Measurements from ENCODE around the gene RBBP8.

Gene RBBP8

DNA sequence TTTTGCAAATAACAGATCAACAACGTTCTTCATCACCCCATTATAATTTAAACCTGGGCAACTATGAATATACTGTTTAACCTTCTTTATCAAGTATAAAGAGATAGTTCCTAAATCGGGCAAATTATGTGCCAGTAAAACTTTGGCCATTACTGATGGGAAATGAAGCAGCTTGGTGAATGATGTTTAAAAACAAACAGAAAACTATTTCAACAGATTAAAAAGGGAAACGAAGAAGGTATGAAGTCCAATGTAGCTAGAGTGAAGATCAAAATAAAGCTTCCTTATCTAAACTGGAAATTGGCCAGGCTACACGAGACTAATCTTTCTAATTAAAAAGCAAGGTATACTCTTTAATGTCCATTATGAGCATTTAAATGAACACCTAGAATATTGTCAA, 6.7 kb upstream of the RBBP8 start:
- H3K4me3 ChIP-seq (ENCODE audit: control insufficient read depth, low read depth, low read length): no peak overlapping the region
- TF ChIP-seq, protein P1, sequence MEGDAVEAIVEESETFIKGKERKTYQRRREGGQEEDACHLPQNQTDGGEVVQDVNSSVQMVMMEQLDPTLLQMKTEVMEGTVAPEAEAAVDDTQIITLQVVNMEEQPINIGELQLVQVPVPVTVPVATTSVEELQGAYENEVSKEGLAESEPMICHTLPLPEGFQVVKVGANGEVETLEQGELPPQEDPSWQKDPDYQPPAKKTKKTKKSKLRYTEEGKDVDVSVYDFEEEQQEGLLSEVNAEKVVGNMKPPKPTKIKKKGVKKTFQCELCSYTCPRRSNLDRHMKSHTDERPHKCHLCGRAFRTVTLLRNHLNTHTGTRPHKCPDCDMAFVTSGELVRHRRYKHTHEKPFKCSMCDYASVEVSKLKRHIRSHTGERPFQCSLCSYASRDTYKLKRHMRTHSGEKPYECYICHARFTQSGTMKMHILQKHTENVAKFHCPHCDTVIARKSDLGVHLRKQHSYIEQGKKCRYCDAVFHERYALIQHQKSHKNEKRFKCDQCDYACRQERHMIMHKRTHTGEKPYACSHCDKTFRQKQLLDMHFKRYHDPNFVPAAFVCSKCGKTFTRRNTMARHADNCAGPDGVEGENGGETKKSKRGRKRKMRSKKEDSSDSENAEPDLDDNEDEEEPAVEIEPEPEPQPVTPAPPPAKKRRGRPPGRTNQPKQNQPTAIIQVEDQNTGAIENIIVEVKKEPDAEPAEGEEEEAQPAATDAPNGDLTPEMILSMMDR (conservative IDR thresholded peaks at IDR 0.05; ENCODE audit: control insufficient read depth, insufficient read depth, low read depth, low read length): no peak
- no peak for DNase-seq (ENCODE audit: low read depth)

DNA sequence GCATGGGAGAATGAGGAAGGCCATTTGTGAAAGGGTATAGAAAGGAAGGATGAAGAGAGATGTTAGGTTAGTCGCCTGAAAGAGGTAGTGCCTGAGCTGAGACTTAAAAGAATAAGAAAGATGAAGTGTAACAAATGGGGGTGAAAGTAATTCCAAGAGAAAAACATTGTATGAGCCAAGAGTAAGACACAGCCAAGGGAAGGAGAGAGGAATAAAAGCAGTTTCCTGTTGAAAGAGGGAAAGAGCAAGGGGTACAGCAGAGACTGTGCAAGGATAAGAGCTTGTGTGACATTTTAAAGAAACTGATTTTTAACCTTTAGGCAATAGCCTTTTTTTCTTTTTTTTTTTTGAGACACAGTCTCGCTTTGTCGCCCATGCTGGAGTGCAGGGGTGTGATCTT, 4.8 kb upstream of the RBBP8 start:
- TF ChIP-seq, protein P1 (conservative IDR thresholded peaks at IDR 0.05; ENCODE audit: control insufficient read depth, insufficient read depth, low read depth, low read length): no peak
- H3K4me3 ChIP-seq (ENCODE audit: control insufficient read depth, low read depth, low read length): no peak overlapping the region
- DNase-seq (ENCODE audit: low read depth): no peak

DNA sequence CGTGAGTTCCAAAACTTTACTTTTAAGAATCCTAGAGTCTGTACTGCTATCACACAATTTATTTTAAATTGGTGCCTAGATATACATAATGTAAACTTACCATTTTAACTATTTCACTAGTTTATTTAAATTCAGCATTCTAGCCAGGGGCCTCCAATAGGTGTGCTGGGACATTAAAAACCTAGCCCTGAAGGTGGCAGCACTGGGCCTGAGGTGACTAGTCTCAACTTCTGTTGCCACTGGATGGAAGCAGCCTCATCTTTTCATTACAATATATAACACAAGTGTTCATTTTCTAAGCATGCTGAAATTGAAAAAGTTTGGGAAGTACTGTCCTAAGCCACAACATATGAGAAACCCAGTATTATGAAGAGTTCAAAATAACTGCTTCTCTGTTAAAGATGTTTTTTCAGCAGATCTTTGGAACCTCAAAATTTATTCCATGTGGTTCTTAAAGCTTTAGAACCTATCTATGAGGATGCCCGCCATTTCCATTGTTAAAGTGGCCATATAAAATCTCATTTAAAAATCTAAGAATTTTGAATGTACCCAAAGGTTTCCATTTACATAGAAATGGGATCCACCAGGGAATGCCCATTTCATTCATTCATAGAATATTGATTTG, 2.9 kb upstream of the RBBP8 start:
- no peak overlapping the region for H3K4me3 ChIP-seq (ENCODE audit: control insufficient read depth, low read depth, low read length)
- TF ChIP-seq, protein P1 (conservative IDR thresholded peaks at IDR 0.05; ENCODE audit: control insufficient read depth, insufficient read depth, low read depth, low read length): peak; percentile 83
- DNase-seq (ENCODE audit: low read depth): peak; percentile 71

DNA sequence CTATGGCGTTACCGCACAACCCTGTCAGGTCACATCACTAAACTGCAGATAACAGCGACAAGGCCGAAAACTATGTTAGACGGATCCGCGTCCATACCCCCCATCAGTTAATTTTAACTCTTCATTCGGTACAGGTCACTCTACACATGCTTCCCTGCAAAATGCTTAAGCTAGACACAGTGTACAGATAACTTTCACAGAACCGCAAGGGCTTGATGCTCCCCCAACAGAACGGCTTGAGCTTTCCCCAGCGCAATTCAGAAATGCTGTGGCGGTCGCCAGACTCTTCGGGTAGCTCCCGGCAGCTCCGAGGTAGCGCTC, 283 bp upstream of the RBBP8 start:
- TF ChIP-seq, protein P1 (conservative IDR thresholded peaks at IDR 0.05; ENCODE audit: control insufficient read depth, insufficient read depth, low read depth, low read length): no peak
- H3K4me3 ChIP-seq (ENCODE audit: control insufficient read depth, low read depth, low read length): peak overlapping the region; percentile 96
- no peak for DNase-seq (ENCODE audit: low read depth)

DNA sequence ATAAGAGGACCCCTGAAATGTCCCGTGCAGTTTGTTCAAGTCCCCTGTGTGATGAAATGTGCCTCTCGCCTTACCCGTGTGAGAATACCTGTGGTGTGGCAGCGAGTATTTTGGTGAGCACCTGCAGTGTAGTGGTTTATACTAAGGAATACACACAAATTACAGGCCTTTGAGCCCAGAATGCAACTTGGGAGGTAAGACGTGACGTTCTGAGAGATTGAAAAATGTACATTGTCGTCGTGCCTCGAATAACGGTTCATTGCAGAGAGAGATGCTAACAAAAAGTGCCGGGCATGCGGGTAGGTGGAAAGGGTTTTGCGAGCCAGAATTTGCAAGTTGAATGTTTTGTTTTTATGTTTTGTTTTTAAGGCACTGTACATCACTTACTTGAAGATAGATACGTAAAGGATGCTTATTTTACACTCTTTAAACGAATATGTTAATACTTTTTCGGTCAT, 867 bp downstream of the RBBP8 start:
- peak; percentile 19 for DNase-seq (ENCODE audit: low read depth)
- TF ChIP-seq, protein P1 (conservative IDR thresholded peaks at IDR 0.05; ENCODE audit: control insufficient read depth, insufficient read depth, low read depth, low read length): no peak
- H3K4me3 ChIP-seq (ENCODE audit: control insufficient read depth, low read depth, low read length): peak overlapping the region; percentile 96

DNA sequence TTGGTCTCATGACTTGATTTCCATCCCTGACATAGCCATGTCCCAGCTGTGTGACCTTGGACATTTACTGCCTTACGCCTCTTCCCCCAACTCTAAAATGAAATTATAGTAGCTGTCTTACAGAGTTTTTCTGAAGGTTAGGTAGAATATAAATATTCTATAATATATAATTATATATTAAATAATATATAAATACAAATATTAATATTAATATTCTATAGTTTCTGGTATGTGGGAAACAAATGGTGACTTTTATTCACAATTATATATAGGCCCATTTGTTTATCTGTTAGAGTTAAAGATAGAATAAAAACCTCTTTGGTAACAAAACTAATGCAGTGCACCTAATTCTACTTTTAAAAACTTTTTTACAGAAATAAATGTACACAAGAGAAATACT, 1.7 kb downstream of the RBBP8 start:
- DNase-seq (ENCODE audit: low read depth): no peak
- TF ChIP-seq, protein P1 (conservative IDR thresholded peaks at IDR 0.05; ENCODE audit: control insufficient read depth, insufficient read depth, low read depth, low read length): no peak
- peak overlapping the region; percentile 7 for H3K4me3 ChIP-seq (ENCODE audit: control insufficient read depth, low read depth, low read length)

DNA sequence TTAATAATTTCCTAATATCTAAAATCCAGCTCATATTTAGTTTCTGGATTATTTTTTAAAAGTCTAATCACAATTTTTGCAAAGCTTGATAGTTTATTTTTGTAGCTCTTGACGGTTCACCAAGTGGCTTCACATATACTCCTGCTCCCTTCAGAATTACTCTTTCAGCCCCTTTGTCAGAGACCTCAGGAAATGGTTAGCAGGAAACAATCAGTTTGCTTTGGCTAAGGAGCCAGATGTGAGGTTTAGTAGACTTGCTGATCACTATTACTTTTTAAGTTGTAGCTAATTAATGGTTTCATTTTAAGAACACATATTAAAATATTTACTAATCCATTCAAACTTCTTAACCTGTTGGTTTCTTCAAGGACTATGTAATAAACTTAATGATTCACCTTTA, 2.3 kb downstream of the RBBP8 start:
- H3K4me3 ChIP-seq (ENCODE audit: control insufficient read depth, low read depth, low read length): no peak overlapping the region
- TF ChIP-seq, protein P1 (conservative IDR thresholded peaks at IDR 0.05; ENCODE audit: control insufficient read depth, insufficient read depth, low read depth, low read length): no peak
- DNase-seq (ENCODE audit: low read depth): no peak

Measured in fibroblast of mammary gland (primary cell).